GM18868 (cell line): ENCODE results near the gene GUK1.
"Not testable (repeated sequence)": the region's sequence is repeated elsewhere in the genome, so short reads cannot be mapped to it uniquely, and the experiment has no call there.

Source experiments
- ATAC-seq: cut with Tn5 transposase; IDR thresholded peaks from one replicate; pipeline ENCODE4 v1.9.1; 2021; ENCODE audit warnings: mild to moderate bottlenecking, moderate library complexity; ENCODE audit not compliant: unreplicated experiment

GUK1 gene

DNA sequence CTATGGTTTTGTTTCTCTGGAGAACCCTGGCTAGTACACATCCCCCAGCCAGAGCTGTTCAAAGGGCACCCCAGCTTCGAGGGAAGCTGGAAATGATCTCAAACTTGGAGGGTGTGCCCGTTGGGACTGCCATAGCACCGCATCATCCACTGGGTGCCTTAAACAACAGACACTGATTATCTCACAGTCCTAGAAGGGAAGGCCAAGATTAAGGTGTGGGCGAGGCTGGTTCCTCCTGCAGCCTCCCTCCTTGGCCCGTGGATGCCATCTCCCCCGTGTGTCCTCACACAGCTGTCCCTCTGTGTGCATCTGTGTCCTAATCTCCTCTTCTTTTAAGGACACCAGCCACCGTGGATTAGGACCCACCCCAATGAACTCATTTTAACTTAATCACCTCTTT lies 21.3 kb downstream of the GUK1 start:
- ATAC-seq, result no peak

DNA sequence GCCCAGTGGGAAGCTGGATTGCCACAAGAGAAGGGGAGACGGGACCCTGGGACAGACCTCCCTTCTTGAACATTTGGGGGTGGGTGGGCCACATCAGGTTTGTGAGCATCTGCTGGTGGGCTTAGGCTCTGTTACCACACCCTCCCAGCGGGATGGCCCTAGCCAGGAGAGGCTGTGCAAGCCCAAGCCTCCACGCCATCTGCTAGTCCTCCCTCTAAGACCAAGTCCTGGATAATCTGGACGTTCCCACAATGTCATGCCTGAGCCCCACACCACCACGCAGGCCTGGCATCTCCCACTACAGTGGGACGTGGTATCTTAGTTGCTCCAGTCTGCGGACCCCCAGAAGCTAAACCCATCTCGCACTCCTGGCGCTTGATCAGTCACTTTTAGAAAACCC lies 21.8 kb downstream of the GUK1 start:
- ATAC-seq, result no peak

DNA sequence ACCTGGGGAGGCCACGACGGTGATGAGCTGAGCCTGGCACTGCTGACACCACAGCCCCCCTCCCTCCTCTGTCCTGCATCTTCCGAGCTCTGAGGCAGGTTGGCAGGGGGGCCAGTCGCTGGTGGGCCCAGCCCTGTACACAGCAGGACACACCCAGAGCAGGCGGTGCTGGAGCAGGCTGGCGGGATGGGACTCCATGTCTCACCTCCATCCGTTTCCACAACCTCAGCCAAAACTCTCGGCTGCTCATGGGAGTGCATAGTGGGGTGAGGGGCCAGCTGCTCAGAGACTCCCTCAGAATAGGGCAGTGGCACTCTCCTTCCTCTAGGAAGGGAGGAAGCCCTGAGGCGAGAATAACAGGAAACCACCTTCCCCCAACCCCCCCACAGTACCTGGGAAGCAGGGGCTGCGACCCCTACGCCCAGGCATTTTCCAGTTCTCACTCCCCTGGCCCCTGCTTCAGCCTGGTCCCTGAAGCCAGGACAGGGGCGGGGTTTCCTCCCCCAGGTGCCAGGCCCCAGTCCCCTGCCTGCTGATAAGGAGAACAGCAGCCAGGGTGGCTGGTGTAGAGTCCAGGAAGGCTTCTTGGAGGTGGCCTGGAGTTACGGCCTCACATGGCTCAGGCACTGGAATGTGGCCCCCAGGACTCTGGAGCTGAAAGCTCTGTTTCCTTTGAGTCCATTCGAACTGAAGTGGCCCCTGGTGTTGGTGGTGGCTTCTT lies 22.4 kb downstream of the GUK1 start:
- no peak for ATAC-seq

DNA sequence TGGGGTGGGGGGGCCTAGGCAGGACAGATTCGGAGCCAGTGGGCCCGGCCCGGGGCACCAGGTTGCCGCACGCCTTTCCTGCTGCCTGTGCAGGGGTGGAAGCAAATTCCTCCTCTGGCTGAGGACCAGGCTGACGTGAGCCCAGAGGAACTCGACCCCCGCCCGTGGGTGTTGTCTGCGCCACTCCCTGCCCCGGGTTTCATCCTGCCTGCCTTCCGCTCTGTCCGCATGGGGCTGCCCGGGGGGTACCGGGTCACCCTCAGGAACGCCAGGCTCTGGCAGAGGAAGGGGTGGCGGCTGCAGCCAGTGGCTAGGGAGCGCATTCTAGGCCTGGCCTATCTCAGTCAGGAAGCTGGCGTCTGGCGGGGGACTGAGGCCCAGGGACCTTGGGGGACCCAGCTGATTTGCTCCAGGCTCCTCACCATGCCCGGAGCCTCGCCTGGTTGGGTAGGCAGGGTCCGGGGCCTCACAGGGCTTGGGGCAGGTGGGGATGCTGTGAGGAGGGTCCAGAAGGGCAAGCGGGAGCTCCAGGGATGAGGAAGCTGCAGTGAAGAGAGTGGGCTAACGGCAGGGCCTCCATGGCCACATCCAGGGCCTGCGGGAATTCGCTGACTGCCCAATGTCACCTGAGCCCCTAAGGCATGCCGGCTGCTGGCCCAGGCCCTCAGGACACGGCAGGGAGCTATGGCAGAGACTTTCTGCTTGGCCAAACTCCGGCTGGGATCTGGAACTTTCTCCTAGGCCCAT lies 23.1 kb downstream of the GUK1 start:
- ATAC-seq, result no peak

GRCh38 chr1:228163776-228164519 lies 23.9 kb downstream of the GUK1 start:
- no peak for ATAC-seq

DNA sequence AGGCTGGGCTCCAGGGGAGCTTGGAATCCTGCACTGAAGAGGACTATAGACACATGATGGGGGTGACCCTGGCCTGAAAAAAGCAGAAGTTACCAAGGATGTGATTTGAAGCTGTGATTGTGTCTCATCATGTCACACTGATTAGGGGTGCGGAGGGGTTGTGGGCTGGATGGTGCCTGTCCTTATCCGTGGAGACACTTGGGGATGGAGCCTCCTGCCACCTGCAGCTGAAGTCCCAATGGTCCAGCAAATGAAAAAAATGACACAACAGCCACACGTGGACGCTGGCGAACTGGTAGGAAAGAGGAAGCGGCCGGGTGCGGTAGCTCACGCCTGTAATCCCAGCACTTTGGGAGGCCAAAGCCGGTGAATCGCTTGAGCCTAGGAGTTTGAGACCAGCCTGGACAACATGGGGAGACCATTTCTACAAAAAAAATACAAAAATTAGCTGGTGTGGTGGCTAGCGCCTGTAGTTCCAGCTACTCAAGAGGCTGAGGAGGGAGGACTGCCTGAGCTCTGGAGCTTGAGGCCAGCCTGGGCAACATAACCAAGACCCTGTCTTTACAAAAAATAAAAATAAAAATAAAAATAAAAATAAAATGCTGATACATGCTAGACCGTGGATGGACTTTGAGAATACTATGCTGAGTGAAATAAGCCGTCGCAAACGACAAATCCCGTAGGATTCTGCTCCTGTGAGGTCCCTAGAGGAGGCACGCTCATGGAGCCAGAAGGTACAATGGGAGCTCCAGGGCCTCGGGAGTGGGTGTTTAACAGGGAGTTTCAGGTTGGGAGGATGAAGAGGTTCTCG lies 24.7 kb downstream of the GUK1 start:
- no peak for ATAC-seq

GRCh38 chr1:228165372-228166169 lies 25.5 kb downstream of the GUK1 start, which contains the start of gene IBA57:
IBA57 (plus strand) TSS chr1:228165804; CDS start chr1:228165817, 13 bp downstream.
- peak; percentile 78 for ATAC-seq

DNA sequence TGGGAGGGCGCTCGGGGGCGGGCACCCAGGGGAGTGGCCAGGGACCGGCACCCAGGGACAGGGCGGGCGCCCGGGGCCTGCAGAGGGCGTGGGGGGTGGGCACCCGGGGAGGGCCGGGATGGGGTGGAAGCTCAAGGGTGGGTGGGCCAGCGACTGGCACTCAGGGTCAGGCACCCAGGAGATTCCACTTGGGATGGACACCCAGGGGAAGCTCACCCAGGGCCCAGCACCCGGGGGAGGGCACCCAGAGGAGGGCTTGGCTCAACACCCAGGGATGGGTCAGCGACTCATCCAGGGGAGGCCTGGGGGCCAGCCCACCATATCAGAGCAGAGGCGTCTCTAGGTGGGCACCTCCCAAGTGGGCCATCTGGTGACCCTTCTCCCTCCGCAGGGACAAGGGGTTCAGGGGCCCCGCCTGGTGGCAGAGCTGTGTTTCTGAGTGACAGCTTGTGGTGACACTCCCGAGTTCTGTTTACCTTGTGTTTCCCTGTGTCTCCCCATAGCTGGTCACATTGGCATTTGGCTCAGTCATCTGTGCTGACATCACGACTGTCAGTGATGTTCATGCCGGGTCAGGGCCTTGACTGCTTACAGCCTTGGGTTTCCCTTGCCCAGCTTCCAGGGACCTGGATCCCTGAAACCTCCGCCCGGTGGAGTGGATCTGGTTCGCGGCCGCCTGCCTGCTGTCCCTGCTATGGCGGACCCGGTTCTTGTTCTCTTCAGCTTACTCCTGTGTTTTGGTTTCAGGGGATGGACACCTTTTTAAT lies 26.3 kb downstream of the GUK1 start:
- peak; percentile 19 for ATAC-seq

DNA sequence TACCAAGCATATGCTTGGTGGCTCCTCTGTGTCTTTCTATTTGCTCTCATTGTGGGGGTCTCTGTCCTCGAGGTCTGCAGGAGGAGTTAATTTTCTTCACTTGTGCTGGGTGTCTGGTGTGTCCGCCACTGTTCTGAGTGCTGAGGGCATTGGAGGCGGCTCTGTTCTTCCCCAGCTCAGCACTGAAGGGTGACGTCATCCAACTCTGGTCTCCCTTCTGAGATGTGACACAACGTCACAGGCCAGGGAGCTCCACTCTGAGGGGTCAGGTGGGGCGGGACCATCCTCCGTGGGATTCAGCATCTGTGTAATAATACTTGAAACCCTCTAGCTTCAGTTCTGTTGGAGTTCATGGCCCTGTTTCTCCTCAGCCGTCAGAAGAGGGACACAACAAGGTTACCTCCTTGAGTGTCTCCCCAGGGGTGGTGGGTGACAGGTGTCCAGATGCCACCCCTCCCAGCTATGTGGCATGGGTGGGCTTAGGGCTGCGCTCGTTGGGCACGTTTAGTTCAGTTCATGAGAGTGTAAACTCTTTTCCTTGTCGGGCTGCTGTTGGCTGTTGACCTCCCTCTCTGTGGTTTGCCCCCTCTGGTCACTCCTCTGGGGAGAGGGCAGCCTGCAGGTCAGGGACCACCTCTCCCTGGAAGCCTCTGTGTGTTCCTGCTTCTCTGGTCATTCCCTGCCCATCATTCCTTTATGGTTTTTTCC lies 28.6 kb downstream of the GUK1 start:
- ATAC-seq, result no peak

- no peak for ATAC-seq
Observed at GRCh38 chr1:228169345-228169744, 29.3 kb downstream of the GUK1 start.

- no peak for ATAC-seq
Observed at GRCh38 chr1:228170666-228171065, 30.6 kb downstream of the GUK1 start.

GRCh38 chr1:228171221-228171891 lies 31.3 kb downstream of the GUK1 start:
- no peak for ATAC-seq

DNA sequence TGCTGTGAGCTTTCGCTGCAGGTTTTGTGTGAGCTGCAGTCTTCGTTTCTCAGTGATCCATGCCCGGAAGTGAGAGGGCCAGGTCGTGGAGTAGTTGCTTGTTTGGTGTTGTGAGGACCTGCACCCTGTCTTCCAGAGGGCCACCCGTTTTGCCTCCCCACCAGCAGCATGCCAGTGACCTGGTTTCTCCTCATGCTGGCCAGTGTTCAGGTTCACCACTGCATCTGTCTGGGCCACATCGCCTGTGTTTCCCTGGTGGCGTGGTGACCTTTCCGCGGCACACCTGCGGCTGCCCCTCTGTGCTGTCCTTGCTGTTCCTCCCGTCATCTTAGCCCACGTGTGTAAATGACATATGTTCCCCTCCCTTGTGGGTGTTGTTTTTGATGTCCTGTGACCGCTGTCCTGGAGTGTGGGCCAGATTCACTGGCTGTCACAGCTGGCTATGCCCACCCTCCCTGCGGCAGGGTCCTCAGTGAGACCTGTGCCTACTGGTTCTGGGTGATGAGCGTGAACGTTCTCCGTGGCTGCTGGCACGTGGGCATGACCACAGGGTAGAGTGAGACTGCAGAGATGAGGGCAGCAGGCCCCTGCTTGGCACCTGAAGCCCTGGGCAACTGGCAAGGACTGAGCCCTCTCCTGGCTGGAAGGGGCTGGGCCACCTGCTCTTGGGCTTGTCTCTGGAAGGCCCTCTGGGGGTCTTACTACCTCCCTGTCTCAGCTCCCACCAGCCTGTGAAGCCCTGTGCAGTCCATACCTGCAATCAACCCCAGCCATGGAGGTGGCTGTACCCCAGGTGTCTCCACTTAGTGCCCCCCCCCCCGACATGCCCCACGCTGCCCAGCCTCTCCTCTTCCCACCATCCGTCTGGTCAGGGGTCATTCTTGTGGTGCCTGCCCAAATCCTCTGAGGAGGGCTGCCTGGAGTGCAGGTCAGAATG lies 32.8 kb downstream of the GUK1 start:
- ATAC-seq, result no peak

DNA sequence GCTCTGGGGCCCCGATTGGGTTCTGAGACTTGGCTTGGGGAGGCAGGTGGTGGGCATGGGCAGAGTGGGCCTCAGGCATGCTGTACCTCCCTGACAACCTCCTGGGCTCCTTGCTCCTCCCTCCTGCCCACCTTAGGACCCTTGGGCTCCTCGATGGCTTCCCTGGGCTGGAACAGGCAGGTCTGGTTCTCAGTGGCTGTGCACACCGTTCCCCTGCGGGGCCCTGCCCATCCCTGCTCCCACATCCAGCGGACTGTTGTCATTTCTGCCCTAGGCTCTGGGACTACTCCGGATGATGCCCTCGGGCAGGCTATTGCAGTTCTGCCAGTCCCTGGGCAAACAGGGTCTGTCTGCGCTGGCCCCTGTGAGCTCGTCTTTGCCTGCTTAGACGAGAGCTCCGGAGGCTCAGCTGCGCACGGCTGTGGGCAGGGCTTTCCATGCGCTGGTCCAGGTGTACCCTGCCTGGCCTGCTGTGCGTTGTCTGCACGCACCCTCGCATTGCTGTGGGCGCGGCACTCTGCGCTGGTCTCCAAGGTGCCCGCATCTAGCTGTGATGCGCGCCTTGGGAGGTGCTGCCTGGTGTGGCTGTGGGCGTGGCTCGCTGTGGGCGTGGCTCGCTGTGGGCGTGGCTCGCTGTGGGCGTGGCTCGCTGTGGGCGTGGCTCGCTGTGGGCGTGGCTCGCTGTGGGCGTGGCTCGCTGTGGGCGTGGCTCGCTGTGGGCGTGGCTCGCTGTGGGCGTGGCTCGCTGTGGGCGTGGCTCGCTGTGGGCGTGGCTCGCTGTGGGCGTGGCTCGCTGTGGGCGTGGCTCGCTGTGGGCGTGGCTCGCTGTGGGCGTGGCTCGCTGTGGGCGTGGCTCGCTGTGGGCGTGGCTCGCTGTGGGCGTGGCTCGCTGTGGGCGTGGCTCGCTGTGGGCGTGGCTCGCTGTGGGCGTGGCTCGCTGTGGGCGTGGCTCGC lies 33.7 kb downstream of the GUK1 start:
- not testable (repeated sequence) for ATAC-seq

DNA sequence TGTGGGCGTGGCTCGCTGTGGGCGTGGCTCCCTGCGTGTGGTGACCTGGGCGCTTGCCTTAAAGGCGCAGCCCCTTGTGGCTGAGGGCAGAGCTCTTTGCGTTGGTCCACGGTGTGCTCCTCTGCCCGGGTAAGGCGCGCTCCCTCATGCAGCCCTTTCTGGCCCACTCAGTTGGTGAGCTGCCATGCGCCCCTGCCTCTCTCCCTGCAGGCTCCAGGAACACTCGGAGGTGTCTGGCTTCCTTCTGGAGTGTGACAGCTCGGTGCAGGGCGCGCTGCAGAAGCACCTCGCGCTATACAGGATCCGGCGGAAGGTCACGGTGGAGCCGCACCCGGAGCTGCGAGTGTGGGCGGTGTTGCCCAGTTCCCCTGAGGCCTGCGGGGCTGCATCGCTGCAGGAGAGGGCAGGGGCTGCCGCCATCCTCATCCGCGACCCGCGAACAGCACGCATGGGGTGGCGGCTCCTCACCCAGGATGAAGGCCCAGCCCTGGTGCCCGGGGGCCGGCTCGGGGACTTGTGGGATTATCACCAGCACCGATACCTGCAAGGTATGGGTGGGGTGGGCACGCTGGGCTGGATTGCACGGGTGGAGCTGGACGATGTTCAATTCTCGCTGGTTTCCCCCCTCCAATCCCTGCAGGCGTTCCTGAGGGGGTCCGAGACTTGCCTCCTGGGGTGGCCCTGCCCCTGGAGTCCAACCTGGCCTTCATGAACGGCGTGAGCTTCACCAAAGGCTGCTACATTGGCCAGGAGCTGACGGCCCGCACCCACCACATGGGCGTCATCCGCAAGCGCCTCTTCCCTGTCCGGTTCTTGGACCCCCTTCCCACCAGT lies 34.6 kb downstream of the GUK1 start:
- ATAC-seq, result no peak
